IMR-90 (cell line): ENCODE data around the gene ZNF423.

ENCODE experiments used
- CEBPB ChIP-seq: IDR thresholded peaks from 2 replicates; pipeline ENCODE4 v1.6.1; 2012; ENCODE audit warnings: low read depth, low read length, improper control_type of control experiment
- FOS ChIP-seq: fragments of 150-350 bp; IDR thresholded peaks from 2 replicates; pipeline ENCODE4 v1.6.1; 2016; ENCODE audit warnings: low read depth, low read length
- MAFK ChIP-seq: IDR thresholded peaks from 2 replicates; pipeline ENCODE4 v1.6.1; 2012; ENCODE audit warnings: low read depth, low read length, improper control_type of control experiment
- MXI1 ChIP-seq: IDR thresholded peaks from 2 replicates; pipeline ENCODE4 v1.6.1; 2012; ENCODE audit warnings: low read depth, mild to moderate bottlenecking, low read length, moderate library complexity, borderline replicate concordance
- NFE2L2 ChIP-seq: fragments of 150-350 bp; IDR thresholded peaks from 2 replicates; pipeline ENCODE4 v1.6.1; 2016; ENCODE audit warnings: low read depth, mild to moderate bottlenecking, low read length
- POLR2A ChIP-seq: IDR thresholded peaks from 2 replicates; pipeline ENCODE4 v1.6.1; 2012; ENCODE audit warnings: mild to moderate bottlenecking, low read depth, low read length
- RAD21 ChIP-seq: IDR thresholded peaks from 2 replicates; pipeline ENCODE4 v1.6.1; 2012; ENCODE audit warnings: low read length, improper control_type of control experiment
- RCOR1 ChIP-seq: IDR thresholded peaks from 2 replicates; pipeline ENCODE4 v1.6.1; 2012; ENCODE audit warnings: mild to moderate bottlenecking, low read length, improper control_type of control experiment; ENCODE audit not compliant: insufficient replicate concordance
- TF ChIP-seq, protein P1 (sequence below): fragments of 150-350 bp; IDR thresholded peaks from 2 replicates; pipeline ENCODE4 v1.6.1; 2017; ENCODE audit warnings: mild to moderate bottlenecking, antibody characterized with exemption, low read length, low read depth
- TF ChIP-seq, protein P2 (sequence below): conservative IDR thresholded peaks from 2 replicates; pipeline ENCODE4 v1.5.1; 2012; ENCODE audit warnings: mild to moderate bottlenecking, low read depth, low read length, improper control_type of control experiment

DNA sequence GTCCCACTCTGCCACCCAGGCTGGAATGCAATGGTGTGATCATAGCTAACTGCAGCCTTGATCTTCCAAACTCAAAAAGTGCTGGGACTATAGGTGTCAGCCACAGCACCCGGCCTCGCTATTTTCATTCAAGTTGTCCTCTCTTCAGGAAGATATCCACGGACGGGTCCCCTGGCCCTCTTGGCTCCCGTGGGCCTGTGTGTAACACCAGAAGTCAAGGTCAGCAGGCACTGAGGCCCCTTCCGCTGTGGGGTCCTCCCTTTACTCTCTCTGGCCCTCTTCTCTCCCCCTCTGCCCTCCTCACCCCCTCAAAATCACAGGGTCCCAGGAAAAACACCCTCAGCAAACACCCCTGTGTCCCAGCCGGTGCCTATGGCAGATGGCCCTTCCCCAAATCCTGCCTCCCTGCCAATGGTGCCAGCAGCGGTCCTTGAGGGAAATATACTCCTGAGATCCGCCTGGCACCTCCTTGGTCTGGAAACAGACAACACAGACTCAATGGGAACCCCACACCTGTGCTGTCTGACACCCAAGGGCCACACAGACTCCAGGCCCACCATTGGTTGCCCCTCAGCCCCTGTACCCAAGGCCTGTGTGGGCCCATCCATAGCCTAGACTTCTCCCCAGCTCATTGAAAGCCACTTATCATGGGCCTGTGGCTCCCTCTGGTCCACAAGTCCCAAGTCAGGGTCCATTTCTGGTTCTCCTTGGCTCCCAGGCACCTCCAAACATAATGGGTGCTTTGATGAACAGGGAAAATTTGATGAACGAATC lies 221.5 kb downstream of the ZNF423 start:
- TF ChIP-seq, protein P1, sequence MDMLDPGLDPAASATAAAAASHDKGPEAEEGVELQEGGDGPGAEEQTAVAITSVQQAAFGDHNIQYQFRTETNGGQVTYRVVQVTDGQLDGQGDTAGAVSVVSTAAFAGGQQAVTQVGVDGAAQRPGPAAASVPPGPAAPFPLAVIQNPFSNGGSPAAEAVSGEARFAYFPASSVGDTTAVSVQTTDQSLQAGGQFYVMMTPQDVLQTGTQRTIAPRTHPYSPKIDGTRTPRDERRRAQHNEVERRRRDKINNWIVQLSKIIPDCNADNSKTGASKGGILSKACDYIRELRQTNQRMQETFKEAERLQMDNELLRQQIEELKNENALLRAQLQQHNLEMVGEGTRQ: no peak
- TF ChIP-seq POLR2A (no peak), MAFK (no peak), RCOR1 (no peak), CEBPB (no peak), MXI1 (no peak), FOS (no peak), NFE2L2 (no peak), RAD21 (no peak)
- TF ChIP-seq, protein P2, sequence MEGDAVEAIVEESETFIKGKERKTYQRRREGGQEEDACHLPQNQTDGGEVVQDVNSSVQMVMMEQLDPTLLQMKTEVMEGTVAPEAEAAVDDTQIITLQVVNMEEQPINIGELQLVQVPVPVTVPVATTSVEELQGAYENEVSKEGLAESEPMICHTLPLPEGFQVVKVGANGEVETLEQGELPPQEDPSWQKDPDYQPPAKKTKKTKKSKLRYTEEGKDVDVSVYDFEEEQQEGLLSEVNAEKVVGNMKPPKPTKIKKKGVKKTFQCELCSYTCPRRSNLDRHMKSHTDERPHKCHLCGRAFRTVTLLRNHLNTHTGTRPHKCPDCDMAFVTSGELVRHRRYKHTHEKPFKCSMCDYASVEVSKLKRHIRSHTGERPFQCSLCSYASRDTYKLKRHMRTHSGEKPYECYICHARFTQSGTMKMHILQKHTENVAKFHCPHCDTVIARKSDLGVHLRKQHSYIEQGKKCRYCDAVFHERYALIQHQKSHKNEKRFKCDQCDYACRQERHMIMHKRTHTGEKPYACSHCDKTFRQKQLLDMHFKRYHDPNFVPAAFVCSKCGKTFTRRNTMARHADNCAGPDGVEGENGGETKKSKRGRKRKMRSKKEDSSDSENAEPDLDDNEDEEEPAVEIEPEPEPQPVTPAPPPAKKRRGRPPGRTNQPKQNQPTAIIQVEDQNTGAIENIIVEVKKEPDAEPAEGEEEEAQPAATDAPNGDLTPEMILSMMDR: no peak
